ENCODE results near the gene QSOX1.
"Not testable (repeated sequence)": the region's sequence is repeated elsewhere in the genome, so short reads cannot be mapped to it uniquely, and the experiment has no call there.

Gene QSOX1

GRCh38 chr1:180119837-180120236 is 34.8 kb upstream of the QSOX1 start:
- Histone ChIP-seq H3K4me3 (ENCODE audit: insufficient read length, low read depth) (no peak overlapping the region), H3K9ac (ENCODE audit: insufficient read length, low read depth) (no peak overlapping the region), H3K27me3 (ENCODE audit: insufficient read depth, insufficient read length) (no peaks in the 10 kb centered on the region), H3K9me3 (ENCODE audit: insufficient read depth, low read length) (no peaks in the 10 kb centered on the region), H3K36me3 (ENCODE audit: insufficient read depth, insufficient read length, low read length) (peaks cover 2% of the 10 kb centered on the region), H3K4me1 (ENCODE audit: insufficient read depth, insufficient read length) (no peaks in the 10 kb centered on the region)
- no peak for DNase-seq (ENCODE audit: low read depth, low spot score)
- TF ChIP-seq SUZ12 (IDR thresholded peaks at IDR 0.05; ENCODE audit: extremely low read depth, insufficient read depth, insufficient read length) (no peak), YY1 (IDR thresholded peaks at IDR 0.05; ENCODE audit: insufficient read depth, insufficient read length) (no peak), ZNF274 (IDR thresholded peaks at IDR 0.05; ENCODE audit: low read depth, low read length) (no peak)

GRCh38 chr1:180123463-180123936 is 31.2 kb upstream of the QSOX1 start:
- Histone ChIP-seq H3K9ac (ENCODE audit: insufficient read length, low read depth) (no peak overlapping the region), H3K4me1 (ENCODE audit: insufficient read depth, insufficient read length) (no peaks in the 10 kb centered on the region), H3K4me3 (ENCODE audit: insufficient read length, low read depth) (no peak overlapping the region), H3K9me3 (ENCODE audit: insufficient read depth, low read length) (no peaks in the 10 kb centered on the region), H3K27me3 (ENCODE audit: insufficient read depth, insufficient read length) (no peaks in the 10 kb centered on the region), H3K36me3 (ENCODE audit: insufficient read depth, insufficient read length, low read length) (no peaks in the 10 kb centered on the region)
- DNase-seq (ENCODE audit: low read depth, low spot score): no peak
- TF ChIP-seq SUZ12 (IDR thresholded peaks at IDR 0.05; ENCODE audit: extremely low read depth, insufficient read depth, insufficient read length): no peak
- TF ChIP-seq ZNF274 (IDR thresholded peaks at IDR 0.05; ENCODE audit: low read depth, low read length): no peak
- no peak for TF ChIP-seq YY1 (IDR thresholded peaks at IDR 0.05; ENCODE audit: insufficient read depth, insufficient read length)

GRCh38 chr1:180130651-180131050 is 24.0 kb upstream of the QSOX1 start:
- TF ChIP-seq SUZ12 (IDR thresholded peaks at IDR 0.05; ENCODE audit: extremely low read depth, insufficient read depth, insufficient read length) (no peak), YY1 (IDR thresholded peaks at IDR 0.05; ENCODE audit: insufficient read depth, insufficient read length) (no peak), ZNF274 (IDR thresholded peaks at IDR 0.05; ENCODE audit: low read depth, low read length) (no peak)
- Histone ChIP-seq H3K9ac (ENCODE audit: insufficient read length, low read depth) (no peak overlapping the region), H3K36me3 (ENCODE audit: insufficient read depth, insufficient read length, low read length) (no peaks in the 10 kb centered on the region), H3K9me3 (ENCODE audit: insufficient read depth, low read length) (no peaks in the 10 kb centered on the region), H3K4me3 (ENCODE audit: insufficient read length, low read depth) (no peak overlapping the region), H3K4me1 (ENCODE audit: insufficient read depth, insufficient read length) (peaks cover 2% of the 10 kb centered on the region), H3K27me3 (ENCODE audit: insufficient read depth, insufficient read length) (no peaks in the 10 kb centered on the region)
- DNase-seq (ENCODE audit: low read depth, low spot score): no peak

- no peak overlapping the region for H3K9ac ChIP-seq (ENCODE audit: insufficient read length, low read depth)
- no peak overlapping the region for H3K4me3 ChIP-seq (ENCODE audit: insufficient read length, low read depth)
- DNase-seq (ENCODE audit: low read depth, low spot score): no peak
- H3K9me3 ChIP-seq (ENCODE audit: insufficient read depth, low read length): no peaks in the 10 kb centered on the region
- no peaks in the 10 kb centered on the region for H3K27me3 ChIP-seq (ENCODE audit: insufficient read depth, insufficient read length)
- no peaks in the 10 kb centered on the region for H3K36me3 ChIP-seq (ENCODE audit: insufficient read depth, insufficient read length, low read length)
- H3K4me1 ChIP-seq (ENCODE audit: insufficient read depth, insufficient read length): peaks cover 2% of the 10 kb centered on the region
- TF ChIP-seq SUZ12 (IDR thresholded peaks at IDR 0.05; ENCODE audit: extremely low read depth, insufficient read depth, insufficient read length) (no peak), YY1 (IDR thresholded peaks at IDR 0.05; ENCODE audit: insufficient read depth, insufficient read length) (no peak), ZNF274 (IDR thresholded peaks at IDR 0.05; ENCODE audit: low read depth, low read length) (no peak)
These were observed 23.2 kb upstream of the QSOX1 start for GRCh38 chr1:180131510-180131909.

GRCh38 chr1:180133193-180133592 is 21.5 kb upstream of the QSOX1 start:
- H3K4me3 ChIP-seq (ENCODE audit: insufficient read length, low read depth): no peak overlapping the region
- no peaks in the 10 kb centered on the region for H3K36me3 ChIP-seq (ENCODE audit: insufficient read depth, insufficient read length, low read length)
- no peaks in the 10 kb centered on the region for H3K27me3 ChIP-seq (ENCODE audit: insufficient read depth, insufficient read length)
- H3K9ac ChIP-seq (ENCODE audit: insufficient read length, low read depth): no peak overlapping the region
- peaks cover 2% of the 10 kb centered on the region for H3K4me1 ChIP-seq (ENCODE audit: insufficient read depth, insufficient read length)
- no peaks in the 10 kb centered on the region for H3K9me3 ChIP-seq (ENCODE audit: insufficient read depth, low read length)
- no peak for DNase-seq (ENCODE audit: low read depth, low spot score)
- no peak for TF ChIP-seq YY1 (IDR thresholded peaks at IDR 0.05; ENCODE audit: insufficient read depth, insufficient read length)
- no peak for TF ChIP-seq SUZ12 (IDR thresholded peaks at IDR 0.05; ENCODE audit: extremely low read depth, insufficient read depth, insufficient read length)
- no peak for TF ChIP-seq ZNF274 (IDR thresholded peaks at IDR 0.05; ENCODE audit: low read depth, low read length)

- not testable (repeated sequence) for H3K36me3 ChIP-seq (ENCODE audit: insufficient read depth, insufficient read length, low read length); DNase-seq (ENCODE audit: low read depth, low spot score); H3K9me3 ChIP-seq (ENCODE audit: insufficient read depth, low read length); H3K9ac ChIP-seq (ENCODE audit: insufficient read length, low read depth); H3K4me3 ChIP-seq (ENCODE audit: insufficient read length, low read depth); H3K4me1 ChIP-seq (ENCODE audit: insufficient read depth, insufficient read length); H3K27me3 ChIP-seq (ENCODE audit: insufficient read depth, insufficient read length)
These were observed 21.0 kb upstream of the QSOX1 start for GRCh38 chr1:180133688-180134087.

GRCh38 chr1:180135535-180135934 is 19.1 kb upstream of the QSOX1 start:
- TF ChIP-seq SUZ12 (IDR thresholded peaks at IDR 0.05; ENCODE audit: extremely low read depth, insufficient read depth, insufficient read length) (no peak), ZNF274 (IDR thresholded peaks at IDR 0.05; ENCODE audit: low read depth, low read length) (no peak), YY1 (IDR thresholded peaks at IDR 0.05; ENCODE audit: insufficient read depth, insufficient read length) (no peak)

More at GRCh38 chr1:180135535-180135934, 19.1 kb upstream of the QSOX1 start:
- no peak overlapping the region for H3K4me3 ChIP-seq (ENCODE audit: insufficient read length, low read depth)
- H3K4me1 ChIP-seq (ENCODE audit: insufficient read depth, insufficient read length): no peaks in the 10 kb centered on the region
- no peak overlapping the region for H3K9ac ChIP-seq (ENCODE audit: insufficient read length, low read depth)
- DNase-seq (ENCODE audit: low read depth, low spot score): no peak
- H3K9me3 ChIP-seq (ENCODE audit: insufficient read depth, low read length): no peaks in the 10 kb centered on the region
- no peaks in the 10 kb centered on the region for H3K27me3 ChIP-seq (ENCODE audit: insufficient read depth, insufficient read length)
- H3K36me3 ChIP-seq (ENCODE audit: insufficient read depth, insufficient read length, low read length): no peaks in the 10 kb centered on the region
